Esophagus squamous epithelium (tissue), 4 donors: ENCODE measurements around the gene HSPBP1.

Experiments used
- CTCF ChIP-seq, 6 experiments: fragments of 450-650 bp in 4 of 6; fragments of 200-600 bp in 2 of 6; sonication (generic) in 2 of 6; IDR thresholded peaks; one replicate each; pipeline ENCODE4 v1.5.1; 2016 to 2019; ENCODE audit warnings: antibody characterized with exemption in 6 of 6, mild to moderate bottlenecking in 4 of 6, moderate library complexity in 4 of 6
- POLR2A ChIP-seq, 4 donors: fragments of 450-650 bp; IDR thresholded peaks; one replicate each; pipeline ENCODE4 v1.6.1; 2017; ENCODE audit warnings: antibody characterized with exemption in 4 of 4, mild to moderate bottlenecking in 4 of 4, moderate library complexity in 3 of 4

GRCh38 chr19:55316646-55317045, 36.7 kb upstream of the HSPBP1 start:
- TF ChIP-seq POLR2A (IDR thresholded peaks at IDR 0.05), result no peak
- no peak for TF ChIP-seq CTCF (IDR thresholded peaks at IDR 0.05)
